Tibial artery (tissue), 4 donors: ENCODE data around the gene TTC28.
"Not testable (repeated sequence)": the region's sequence is repeated elsewhere in the genome, so short reads cannot be mapped to it uniquely, and the experiment has no call there.

Experiments used
- DNase-seq, 2 donors: peaks; one replicate each; pipeline ENCODE4 v3.0.0-alpha.2; 2019
- H3K27ac ChIP-seq, 2 donors: fragments of 200-600 bp; sonication (generic) in 1 of 2; 1 replicate in 1 of 2; 2 replicates in 1 of 2; pipeline ENCODE4 v1.5.1; 2018 to 2019; ENCODE audit warnings: mild to moderate bottlenecking in 1 of 2
- H3K27me3 ChIP-seq, 2 donors: fragments of 200-600 bp; sonication (generic) in 1 of 2; one replicate each; pipeline versions ENCODE4 v1.5.1 to v1.6.0; 2016 to 2019
- H3K36me3 ChIP-seq, 3 donors: fragments of 200-600 bp; sonication (generic) in 2 of 3; one replicate each; pipeline ENCODE4 v1.5.1; 2016 to 2019; ENCODE audit warnings: mild to moderate bottlenecking in 2 of 3
- H3K4me1 ChIP-seq, 4 donors: fragments of 200-600 bp; sonication (generic) in 2 of 4; 1 replicate in 3 of 4; 2 replicates in 1 of 4; pipeline ENCODE4 v1.5.1; 2016 to 2019
- H3K4me3 ChIP-seq, 2 donors: fragments of 200-600 bp; sonication (generic) in 1 of 2; 1 replicate in 1 of 2; 2 replicates in 1 of 2; pipeline ENCODE4 v1.5.1; 2018 to 2019; ENCODE audit warnings: mild to moderate bottlenecking in 2 of 2
- H3K9me3 ChIP-seq, 3 donors: fragments of 200-600 bp; sonication (generic) in 1 of 3; one replicate each; pipeline ENCODE4 v1.5.1; 2016 to 2019
- CTCF ChIP-seq, 2 experiments: fragments of 200-600 bp in 1 of 2; fragments of 450-650 bp in 1 of 2; IDR thresholded peaks; one replicate each; pipeline ENCODE4 v1.5.1; 2017 to 2019; ENCODE audit warnings: antibody characterized with exemption in 2 of 2, mild to moderate bottlenecking in 1 of 2, moderate library complexity in 1 of 2
- intact Hi-C: fragments of 100-400 bp; cut with DNase I; formaldehyde crosslinking; loops from one replicate; pipeline ENCODE4 v1.15.0; 2023; ENCODE audit warnings: low total_unique reads

Gene TTC28

GRCh38 chr22:28563636-28564035 is 116.0 kb downstream of the TTC28 start:
- no peak overlapping the region for H3K27ac ChIP-seq
- intact Hi-C loops, result no loop called here
- H3K36me3 ChIP-seq, result no peaks in the 10 kb centered on the region
- no peaks in the 10 kb centered on the region for H3K27me3 ChIP-seq
- TF ChIP-seq CTCF (IDR thresholded peaks at IDR 0.05), result no peak
- H3K4me3 ChIP-seq, result no peak overlapping the region
- no peak for DNase-seq
- H3K4me1 ChIP-seq, result peaks cover 0 to 14% (median 3%) of the 10 kb centered on the region in 4 donors
- no peaks in the 10 kb centered on the region for H3K9me3 ChIP-seq

DNA sequence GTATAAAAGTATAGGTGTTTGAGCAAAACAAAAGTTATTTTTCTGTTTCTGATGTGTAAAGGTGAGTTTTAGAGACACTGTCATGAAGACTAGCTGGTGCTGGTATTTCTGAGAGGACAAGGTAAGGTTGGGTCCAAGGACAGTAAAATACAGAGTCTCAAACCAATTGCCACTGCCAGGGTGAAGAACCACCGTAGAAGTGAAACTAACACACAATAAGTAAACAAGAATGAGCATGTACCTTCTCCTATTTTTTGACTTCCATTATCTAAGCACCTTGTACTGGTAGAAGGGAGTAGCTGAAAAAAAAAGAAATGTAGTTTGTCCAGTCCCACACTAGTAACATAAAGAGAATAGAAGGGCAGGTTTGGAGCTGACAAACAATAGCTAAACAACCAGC is 117.3 kb downstream of the TTC28 start:
- intact Hi-C loops, result no loop called here
- no peak overlapping the region for H3K27ac ChIP-seq
- no peak for TF ChIP-seq CTCF (IDR thresholded peaks at IDR 0.05)
- no peaks in the 10 kb centered on the region for H3K9me3 ChIP-seq
- DNase-seq, result no peak
- H3K36me3 ChIP-seq, result no peaks in the 10 kb centered on the region
- no peak overlapping the region for H3K4me3 ChIP-seq
- peaks cover 0 to 14% (median 3%) of the 10 kb centered on the region in 4 donors for H3K4me1 ChIP-seq
- H3K27me3 ChIP-seq, result no peaks in the 10 kb centered on the region

GRCh38 chr22:28560743-28561101 is 118.9 kb downstream of the TTC28 start:
- H3K27me3 ChIP-seq, intact Hi-C loops, H3K27ac ChIP-seq: not testable (repeated sequence)

DNA sequence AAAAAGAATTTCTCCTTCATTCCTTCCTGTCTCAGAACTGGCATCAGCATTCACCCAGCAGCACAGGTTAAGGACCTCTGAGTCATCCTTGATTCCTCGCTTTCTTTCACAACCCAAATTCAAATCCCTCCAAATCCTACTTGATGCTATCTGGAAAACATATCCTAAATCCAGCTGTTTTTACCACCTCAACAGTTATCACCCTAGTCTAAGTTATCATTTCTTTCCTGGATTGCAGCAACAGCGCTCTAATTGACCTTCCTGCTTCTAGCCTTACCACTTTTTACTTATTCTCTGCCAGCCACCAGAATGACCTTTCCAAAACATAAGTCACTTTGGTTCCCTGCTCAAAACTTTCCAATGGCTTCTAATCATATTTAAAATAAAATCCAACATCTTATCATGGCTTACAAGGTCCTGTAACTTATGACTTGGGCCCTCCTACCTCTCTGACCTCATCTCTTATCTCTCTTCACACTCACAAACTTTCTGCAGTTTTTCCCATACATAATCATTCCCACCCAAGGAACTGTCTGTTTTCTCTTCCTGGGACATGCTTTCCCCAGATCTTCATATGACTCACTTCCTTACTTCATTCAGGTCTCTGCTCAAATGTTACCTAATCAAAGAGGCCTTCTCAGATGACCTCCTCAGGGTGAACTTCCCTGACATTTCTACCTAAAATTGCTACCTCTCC is 119.4 kb downstream of the TTC28 start:
- no peak for TF ChIP-seq CTCF (IDR thresholded peaks at IDR 0.05)
- Histone ChIP-seq H3K27ac (no peak overlapping the region), H3K36me3 (no peaks in the 10 kb centered on the region), H3K9me3 (no peaks in the 10 kb centered on the region), H3K27me3 (no peaks in the 10 kb centered on the region), H3K4me3 (no peak overlapping the region), H3K4me1 (peaks cover 0 to 14% (median 3%) of the 10 kb centered on the region in 4 donors)
- intact Hi-C loops, result no loop called here
- DNase-seq, result no peak

More at GRCh38 chr22:28560743-28561101, 118.9 kb downstream of the TTC28 start:
- H3K36me3 ChIP-seq, DNase-seq, H3K4me3 ChIP-seq, H3K9me3 ChIP-seq: not testable (repeated sequence)
- peaks cover 0 to 14% (median 3%) of the 10 kb centered on the region in 4 donors for H3K4me1 ChIP-seq

DNA sequence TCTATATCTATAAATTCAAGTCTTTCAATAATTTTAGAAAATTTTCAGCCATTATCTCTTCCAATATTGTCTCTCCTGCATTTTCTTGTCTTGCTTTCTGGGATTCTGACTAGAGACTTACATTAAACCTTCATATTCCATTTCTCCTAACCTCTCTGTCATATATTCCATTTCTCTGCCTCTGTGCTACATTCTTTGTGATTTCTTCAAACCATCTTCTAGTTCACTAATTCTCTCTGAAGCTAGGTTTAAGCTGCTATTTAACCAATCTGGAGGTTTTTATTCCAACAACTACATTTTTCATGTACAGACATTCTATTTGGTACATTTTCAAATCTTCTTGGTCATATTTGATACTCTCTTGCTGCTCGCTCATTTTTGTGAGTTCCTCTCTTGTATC is 122.5 kb downstream of the TTC28 start:
- H3K9me3 ChIP-seq, result no peaks in the 10 kb centered on the region
- no peaks in the 10 kb centered on the region for H3K36me3 ChIP-seq
- no peak overlapping the region for H3K27ac ChIP-seq
- no peak for TF ChIP-seq CTCF (IDR thresholded peaks at IDR 0.05)
- peaks cover 0 to 14% (median 3%) of the 10 kb centered on the region in 4 donors for H3K4me1 ChIP-seq
- intact Hi-C loops, result no loop called here
- H3K4me3 ChIP-seq, result no peak overlapping the region
- no peak for DNase-seq
- no peaks in the 10 kb centered on the region for H3K27me3 ChIP-seq

DNA sequence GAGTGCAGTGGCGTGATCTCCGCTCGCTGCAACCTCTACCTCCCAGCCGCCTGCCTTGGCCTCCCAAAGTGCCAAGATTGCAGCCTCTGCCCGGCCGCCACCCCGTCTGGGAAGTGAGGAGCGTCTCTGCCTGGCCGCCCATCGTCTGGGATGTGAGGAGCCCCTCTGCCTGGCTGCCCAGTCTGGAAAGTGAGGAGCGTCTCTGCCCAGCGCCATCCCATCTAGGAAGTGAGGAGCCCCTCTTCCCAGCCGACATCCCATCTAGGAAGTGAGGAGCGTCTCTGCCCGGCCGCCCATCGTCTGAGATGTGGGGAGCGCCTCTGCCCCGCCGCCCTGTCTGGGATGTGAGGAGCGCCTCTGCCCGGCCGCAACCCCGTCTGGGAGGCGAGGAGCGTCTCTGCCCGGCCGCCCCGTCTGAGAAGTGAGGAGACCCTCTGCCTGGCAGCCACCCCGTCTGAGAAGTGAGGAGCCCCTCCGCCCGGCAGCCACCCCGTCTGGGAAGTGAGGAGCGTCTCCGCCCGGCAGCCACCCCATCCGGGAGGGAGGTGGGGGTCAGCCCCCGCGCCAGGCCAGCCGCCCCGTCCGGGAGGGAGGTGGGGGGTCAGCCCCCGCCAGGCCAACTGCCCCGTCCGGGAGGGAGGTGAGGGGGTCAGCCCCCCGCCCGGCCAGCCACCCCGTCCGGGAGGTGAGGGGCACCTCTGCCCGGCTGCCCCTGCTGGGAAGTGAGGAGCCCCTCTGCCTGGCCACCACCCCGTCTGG is 126.4 kb downstream of the TTC28 start:
- H3K36me3 ChIP-seq, H3K4me3 ChIP-seq, H3K4me1 ChIP-seq, H3K27ac ChIP-seq, intact Hi-C loops, H3K9me3 ChIP-seq, DNase-seq, H3K27me3 ChIP-seq: not testable (repeated sequence)
